GM19397 (cell line): ENCODE results near the gene NRXN2.

ENCODE experiments used
- ATAC-seq: cut with Tn5 transposase; IDR thresholded peaks from one replicate; pipeline ENCODE4 v1.9.1; 2021; ENCODE audit warnings: mild to moderate bottlenecking, moderate library complexity; ENCODE audit not compliant: unreplicated experiment

The NRXN2 gene

DNA sequence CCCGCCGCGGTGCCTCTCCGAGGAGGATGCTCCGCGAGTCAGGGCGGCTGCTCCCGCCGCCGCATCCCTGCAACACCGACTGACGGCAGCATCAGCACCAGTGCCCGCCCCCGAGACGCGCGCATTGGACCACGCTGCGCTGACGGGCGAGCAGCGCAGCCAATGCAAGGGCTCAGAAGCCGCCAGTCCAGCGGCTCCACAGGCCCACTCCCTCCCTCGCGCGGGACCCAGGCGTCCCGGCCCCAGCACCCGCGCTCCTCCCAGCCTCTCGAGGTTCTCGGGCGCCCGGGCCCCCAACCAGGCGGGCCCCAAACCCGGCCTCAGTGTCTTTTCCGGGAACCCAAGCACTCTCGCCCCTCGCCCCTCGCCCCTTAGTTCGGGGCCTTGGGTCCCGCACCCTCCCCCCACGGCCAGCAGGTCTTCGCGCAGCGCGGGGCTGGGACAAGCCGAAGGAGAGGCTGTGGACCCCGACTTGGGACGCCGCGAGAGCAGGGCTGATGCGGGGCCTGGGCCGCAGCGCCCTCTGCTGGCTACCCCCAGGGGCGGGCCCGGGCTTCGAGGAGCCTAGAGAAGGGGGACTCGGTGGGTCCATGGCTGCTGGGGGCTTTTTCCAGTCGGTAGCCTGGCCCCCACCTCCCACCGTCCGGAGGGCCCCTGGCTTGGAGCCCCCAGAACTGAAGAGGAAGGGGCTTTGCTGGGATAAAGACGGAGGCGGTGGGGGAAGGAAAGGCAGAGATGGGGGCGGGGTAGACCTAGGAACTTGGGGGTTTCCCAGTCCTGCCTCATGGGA, at the start of gene NRXN2:
Gene NRXN2, minus strand, starts transcription at position 81 of the 790 bp plus-strand sequence. CDS start 9,498 bp downstream, outside the sequence.
- peak; percentile 91 for ATAC-seq

DNA sequence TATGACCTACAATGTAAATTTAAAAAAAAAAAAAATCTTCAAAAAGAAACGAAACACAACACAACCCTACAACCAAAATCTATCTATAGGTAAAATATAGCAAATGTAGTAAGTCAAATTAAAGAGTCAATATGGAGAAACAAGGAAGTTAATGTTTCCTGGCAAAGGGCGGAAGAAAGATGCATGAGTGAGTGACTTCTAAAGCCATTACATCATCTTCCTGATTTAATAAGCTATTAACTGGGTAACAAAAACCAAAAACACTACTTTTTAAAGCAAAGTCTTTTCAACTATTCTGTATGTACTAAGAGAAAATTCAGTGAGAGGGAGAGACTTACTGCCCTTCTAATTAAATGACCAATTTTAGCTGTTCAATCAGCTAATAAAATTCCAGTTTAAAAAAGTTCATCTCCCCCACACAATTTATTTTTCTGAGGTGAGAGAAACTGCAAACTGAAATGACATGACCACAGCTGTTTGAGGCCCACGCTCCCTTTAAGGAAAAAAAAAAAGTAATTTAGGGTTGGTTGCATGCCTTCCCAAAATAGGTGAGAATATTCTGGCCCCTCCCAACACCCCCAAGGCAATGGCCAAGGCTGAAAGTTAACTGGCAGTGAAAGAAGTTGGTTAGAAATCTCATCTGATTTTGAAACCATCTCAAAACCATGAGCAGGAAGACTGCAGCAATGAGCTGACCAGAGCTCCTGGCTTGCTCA, 49.5 kb upstream of the NRXN2 start:
- ATAC-seq, result no peak

- ATAC-seq, result no peak
Observed at GRCh38 chr11:64771861-64772260, 48.9 kb upstream of the NRXN2 start.

DNA sequence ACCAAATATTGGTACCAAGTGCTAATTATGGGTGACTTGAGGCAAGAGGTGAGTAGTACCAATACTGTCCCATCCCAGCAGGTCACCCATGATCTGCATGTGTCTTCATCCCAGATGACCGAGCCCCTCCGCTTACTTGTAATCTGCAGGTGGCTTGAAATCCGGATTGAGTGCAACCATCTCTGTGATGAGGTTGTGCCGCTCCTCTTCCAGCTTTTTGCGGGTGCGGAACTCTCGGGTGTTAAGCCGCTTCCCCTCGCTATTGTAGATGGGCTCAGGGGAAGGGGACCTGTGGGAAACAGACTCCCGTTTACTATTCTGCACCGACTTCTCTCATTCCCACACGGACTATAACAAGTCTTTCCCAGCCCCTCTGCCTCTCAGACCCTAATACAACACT, 47.1 kb upstream of the NRXN2 start:
- no peak for ATAC-seq

GRCh38 chr11:64769283-64769682, 46.3 kb upstream of the NRXN2 start:
- no peak for ATAC-seq

DNA sequence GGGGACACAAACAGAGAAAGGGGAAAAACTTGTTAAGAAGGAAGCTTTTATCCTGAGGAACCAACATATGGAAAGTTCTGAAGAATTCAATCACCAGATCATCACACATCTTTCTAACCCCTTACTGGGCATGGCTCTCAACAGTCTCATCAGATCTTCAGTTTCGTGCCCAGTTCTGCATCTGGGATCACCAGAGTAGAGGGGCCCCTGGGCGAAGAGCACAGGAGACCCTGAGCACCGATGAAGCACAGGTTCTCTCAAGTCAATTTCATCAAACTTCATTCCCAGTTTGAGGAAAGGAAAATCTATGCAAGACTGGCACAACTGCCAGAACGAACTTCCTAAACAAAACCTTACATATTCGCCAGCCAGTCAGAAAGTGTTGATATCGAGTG, 45.3 kb upstream of the NRXN2 start:
- no peak for ATAC-seq

GRCh38 chr11:64767344-64768299, 44.6 kb upstream of the NRXN2 start:
- ATAC-seq, result no peak

- ATAC-seq, result no peak
Observed at GRCh38 chr11:64766881-64767280, 43.9 kb upstream of the NRXN2 start.

GRCh38 chr11:64765851-64766665, 43.1 kb upstream of the NRXN2 start:
- no peak for ATAC-seq

DNA sequence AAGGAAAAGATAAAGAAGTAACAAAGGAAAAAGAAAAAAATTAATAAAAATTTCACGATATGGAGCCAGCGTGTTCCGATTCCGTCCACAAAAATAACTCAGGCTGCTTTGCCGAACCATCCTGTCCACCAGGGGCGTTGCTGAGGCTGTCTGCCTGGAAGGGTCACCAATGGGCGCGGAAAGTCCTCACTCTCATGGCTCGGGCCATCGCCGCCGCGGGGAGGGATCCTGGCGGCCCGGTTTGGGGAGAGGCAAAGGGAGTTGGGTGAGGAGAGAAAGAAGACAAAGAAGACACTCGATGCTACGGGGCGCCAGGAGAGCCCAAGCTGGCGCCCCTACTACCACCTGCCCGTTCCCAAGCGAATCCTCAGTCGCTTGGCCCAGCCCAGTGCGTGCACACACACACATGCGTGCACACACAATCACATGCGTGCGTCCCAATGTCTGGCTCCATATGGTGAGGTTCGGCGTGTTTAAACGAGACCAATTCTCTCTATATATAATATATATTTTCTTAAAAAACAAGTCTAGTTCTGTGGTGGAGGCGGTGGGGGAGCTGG, 42.4 kb upstream of the NRXN2 start:
- ATAC-seq, result no peak

GRCh38 chr11:64764753-64765152, 41.8 kb upstream of the NRXN2 start:
- ATAC-seq, result no peak

DNA sequence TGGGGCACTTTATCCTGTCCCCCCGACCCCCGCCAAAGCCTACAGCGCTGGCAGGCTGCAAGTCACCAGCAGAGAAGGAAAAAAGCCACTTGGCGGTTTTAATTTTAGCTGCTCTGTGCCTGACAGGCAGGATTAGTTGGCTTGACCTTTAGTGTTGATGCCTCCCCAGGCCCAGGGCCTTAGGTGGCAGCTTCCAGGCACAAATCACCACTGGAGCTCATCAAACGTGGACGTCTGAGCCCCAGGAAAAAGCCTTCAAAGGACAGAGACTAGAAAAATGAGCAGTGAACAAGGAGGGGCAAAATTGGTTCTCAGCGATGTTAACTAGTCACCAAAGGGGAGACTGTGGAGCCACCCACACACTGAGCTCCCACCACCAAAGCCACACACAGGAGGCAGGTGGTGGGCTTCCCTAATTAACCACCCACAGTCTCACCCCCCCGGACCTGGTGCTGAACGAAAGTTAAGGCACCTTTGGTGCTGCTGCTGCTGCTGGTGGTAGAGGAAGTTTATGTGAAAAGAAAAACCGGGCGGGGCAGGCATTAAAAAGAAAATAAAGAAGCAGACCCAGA, 41.1 kb upstream of the NRXN2 start:
- no peak for ATAC-seq

DNA sequence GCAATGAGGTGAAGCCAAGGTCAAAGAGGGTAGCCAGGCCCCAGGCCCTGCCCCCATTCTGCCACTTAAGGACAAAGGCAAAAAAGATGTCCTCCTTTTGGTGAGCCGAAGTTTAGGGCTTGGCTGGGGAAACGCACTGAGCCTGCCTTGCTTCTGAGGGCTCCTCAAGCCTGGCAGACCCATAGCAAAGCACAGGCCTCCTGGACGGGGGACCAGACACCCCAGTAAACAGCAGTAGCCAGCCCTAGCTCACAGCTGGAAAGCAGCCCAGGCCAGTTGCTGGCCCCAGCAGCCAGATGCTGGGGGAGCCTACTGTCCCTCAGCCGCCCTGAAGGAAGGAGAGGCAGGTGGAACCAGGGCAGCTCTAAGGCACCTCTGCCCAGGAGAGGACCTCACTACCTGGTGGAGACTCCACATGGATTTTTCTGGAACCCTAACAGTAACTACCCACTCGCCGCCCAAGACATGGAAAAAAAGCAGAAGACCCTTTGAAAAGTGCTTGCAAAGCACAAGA, 40.6 kb upstream of the NRXN2 start:
- ATAC-seq, result no peak

- ATAC-seq, result no peak
Observed at GRCh38 chr11:64762674-64763525, 39.9 kb upstream of the NRXN2 start.

GRCh38 chr11:64762277-64762673, 39.3 kb upstream of the NRXN2 start:
- ATAC-seq, result no peak

DNA sequence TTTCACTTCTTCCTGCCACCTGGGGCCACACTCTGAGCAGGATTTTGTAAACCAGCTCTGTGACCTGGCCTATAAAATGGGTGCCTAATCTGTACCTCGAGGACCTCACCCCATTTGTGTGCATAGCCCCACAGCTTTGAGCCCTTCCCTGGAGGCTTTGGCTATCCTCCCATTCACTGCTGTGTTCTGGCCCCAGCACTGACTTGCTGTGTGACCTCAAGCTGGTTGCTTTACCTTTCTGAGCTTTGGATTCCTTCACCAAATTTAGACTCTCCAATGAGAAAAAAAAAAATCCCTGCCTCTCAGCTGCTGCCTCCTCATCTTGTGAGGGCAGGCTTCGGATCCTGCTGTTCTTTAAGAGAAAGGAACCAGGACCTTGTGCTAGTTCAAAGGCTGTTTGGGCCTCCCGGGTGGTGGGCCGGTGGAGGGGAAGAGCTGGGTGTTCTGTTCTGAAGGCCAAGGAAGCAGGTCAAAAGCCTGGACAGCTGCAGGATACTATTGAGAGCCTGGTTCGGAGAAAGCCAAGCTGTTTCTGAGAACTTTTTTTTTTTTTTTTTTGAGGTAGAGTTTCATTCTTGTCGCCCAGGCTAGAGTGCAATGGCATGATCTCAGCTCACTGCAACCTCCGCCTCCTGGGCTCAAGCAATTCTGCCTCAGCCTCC, 37.9 kb upstream of the NRXN2 start:
- ATAC-seq, result no peak

- no peak for ATAC-seq
Observed at GRCh38 chr11:64759722-64760719, 37.0 kb upstream of the NRXN2 start, which contains the start of gene PYGM. TSS of gene PYGM (minus strand) at chr11:64759974. CDS start at chr11:64759898, 76 bp downstream.
